ENCODE results near the gene HTR1D.
"Not testable (repeated sequence)": the region's sequence is repeated elsewhere in the genome, so short reads cannot be mapped to it uniquely, and the experiment has no call there.

Gene HTR1D

DNA sequence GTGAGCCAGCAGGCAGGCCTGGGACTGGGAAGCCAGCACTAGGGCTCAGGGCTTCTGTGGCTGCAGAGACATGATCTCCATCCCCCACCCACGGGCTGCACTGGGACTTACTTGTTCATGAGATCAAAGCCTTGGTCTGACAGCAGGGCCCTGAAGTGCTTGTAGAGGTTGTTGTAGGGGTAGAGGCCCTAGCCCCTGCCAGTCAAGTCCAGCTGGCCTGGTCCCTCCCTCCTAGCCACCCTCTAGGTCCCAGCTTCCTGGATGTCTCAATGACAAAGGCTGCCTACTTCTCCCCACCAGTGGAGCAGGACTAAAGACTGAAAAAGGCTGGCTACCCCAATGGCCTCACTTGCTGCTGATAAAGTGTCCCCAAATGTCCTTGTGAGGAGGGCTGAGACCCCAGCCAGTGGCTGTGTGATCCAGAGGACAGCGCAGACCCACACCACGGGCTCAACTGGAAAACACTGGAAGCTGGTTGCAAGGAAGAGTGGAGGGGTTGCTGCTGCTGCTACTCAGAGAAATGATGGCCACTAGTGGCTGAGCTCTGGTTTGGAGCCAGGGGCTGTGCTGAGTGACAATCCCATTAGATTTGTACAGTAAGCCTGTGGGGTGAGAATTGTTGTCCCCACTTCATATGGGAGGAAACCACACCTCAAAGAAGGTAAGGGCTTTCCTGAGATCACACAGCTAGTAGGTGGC is 1.4 kb downstream of the HTR1D start:
- Histone ChIP-seq H3K4me3 (ENCODE audit: low read length) (no peak overlapping the region), H3K4me1 (ENCODE audit: control insufficient read depth, insufficient read depth, low read length) (peaks cover 5% of the 10 kb centered on the region), H3K27me3 (ENCODE audit: control insufficient read depth, insufficient read depth, low read length) (peaks cover 55% of the 10 kb centered on the region), H3K9me3 (ENCODE audit: control insufficient read depth, low read length) (no peaks in the 10 kb centered on the region), H3K9ac (ENCODE audit: low read length) (no peak overlapping the region), H3K36me3 (ENCODE audit: control insufficient read depth, insufficient read depth, low read length) (no peaks in the 10 kb centered on the region)

DNA sequence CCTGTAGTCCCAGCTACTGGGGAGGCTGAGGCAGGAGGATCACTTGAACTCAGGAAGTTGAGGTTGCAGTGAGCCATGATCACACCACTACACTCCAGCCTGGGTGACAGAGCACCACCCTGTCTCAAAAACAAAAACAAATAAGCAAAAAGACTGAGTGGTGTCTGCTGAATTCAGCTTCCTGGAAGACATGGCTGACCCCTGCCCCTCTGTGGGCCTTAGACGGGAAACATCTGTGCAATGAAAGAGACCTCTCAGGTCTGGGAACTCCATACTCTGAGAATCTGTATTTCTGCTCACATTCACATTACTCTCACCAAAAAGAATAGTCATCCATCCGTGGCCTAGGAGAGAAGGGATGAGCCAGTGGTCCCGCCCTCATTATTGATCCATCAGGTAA is 2.0 kb downstream of the HTR1D start:
- H3K27me3 ChIP-seq (ENCODE audit: control insufficient read depth, insufficient read depth, low read length): peaks cover 61% of the 10 kb centered on the region
- no peaks in the 10 kb centered on the region for H3K36me3 ChIP-seq (ENCODE audit: control insufficient read depth, insufficient read depth, low read length)

DNA sequence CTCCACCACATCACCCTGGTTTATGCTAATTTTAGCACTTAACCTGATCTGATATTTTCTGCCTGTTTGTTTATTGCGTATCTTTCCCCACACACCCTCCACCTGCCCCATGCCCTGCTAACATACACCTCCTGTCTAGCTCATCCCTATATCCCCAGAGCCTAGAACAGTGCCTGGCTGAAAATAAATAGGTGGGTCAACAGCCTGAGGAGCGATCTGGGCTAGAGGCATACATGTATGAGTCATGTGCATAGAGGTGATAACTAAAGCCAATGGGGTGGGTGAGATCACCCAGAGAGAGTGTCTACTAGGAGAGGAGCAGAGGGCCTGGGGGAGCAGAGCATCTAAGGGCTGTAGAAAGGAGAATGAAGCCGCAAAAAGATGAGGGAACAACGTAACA is 2.7 kb downstream of the HTR1D start:
- Histone ChIP-seq H3K27me3 (ENCODE audit: control insufficient read depth, insufficient read depth, low read length) (peaks cover 62% of the 10 kb centered on the region), H3K4me1 (ENCODE audit: control insufficient read depth, insufficient read depth, low read length) (peaks cover 5% of the 10 kb centered on the region), H3K9ac (ENCODE audit: low read length) (no peak overlapping the region), H3K36me3 (ENCODE audit: control insufficient read depth, insufficient read depth, low read length) (no peaks in the 10 kb centered on the region), H3K9me3 (ENCODE audit: control insufficient read depth, low read length) (no peaks in the 10 kb centered on the region), H3K4me3 (ENCODE audit: low read length) (no peak overlapping the region)

More for the DNA sequence above, 2.0 kb downstream of the HTR1D start:
- Histone ChIP-seq H3K9me3 (ENCODE audit: control insufficient read depth, low read length) (no peaks in the 10 kb centered on the region), H3K4me1 (ENCODE audit: control insufficient read depth, insufficient read depth, low read length) (peaks cover 5% of the 10 kb centered on the region), H3K9ac (ENCODE audit: low read length) (no peak overlapping the region), H3K4me3 (ENCODE audit: low read length) (no peak overlapping the region)

DNA sequence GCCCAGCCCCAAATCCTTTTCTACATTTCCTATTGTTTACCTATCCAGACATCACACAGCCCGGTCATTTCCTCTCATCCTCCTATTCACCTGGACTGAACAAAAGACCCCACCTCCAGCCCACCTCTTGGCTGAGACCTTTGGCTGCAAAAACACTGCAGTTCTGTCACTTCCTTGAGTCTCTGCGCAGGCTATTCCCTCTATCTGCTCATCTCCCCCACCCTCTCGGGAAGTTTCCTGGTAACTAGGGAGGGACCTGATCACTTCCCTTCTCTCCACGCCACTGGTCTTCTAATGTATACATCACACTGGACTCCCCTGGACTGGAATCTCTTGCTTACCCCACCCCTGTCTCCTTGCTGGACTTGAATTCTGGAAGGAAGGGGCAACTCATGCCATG is 5.3 kb downstream of the HTR1D start:
- Histone ChIP-seq H3K27me3 (ENCODE audit: control insufficient read depth, insufficient read depth, low read length) (peaks cover 44% of the 10 kb centered on the region), H3K4me3 (ENCODE audit: low read length) (no peak overlapping the region), H3K36me3 (ENCODE audit: control insufficient read depth, insufficient read depth, low read length) (no peaks in the 10 kb centered on the region), H3K9me3 (ENCODE audit: control insufficient read depth, low read length) (no peaks in the 10 kb centered on the region), H3K4me1 (ENCODE audit: control insufficient read depth, insufficient read depth, low read length) (peaks cover 5% of the 10 kb centered on the region), H3K9ac (ENCODE audit: low read length) (no peak overlapping the region)

DNA sequence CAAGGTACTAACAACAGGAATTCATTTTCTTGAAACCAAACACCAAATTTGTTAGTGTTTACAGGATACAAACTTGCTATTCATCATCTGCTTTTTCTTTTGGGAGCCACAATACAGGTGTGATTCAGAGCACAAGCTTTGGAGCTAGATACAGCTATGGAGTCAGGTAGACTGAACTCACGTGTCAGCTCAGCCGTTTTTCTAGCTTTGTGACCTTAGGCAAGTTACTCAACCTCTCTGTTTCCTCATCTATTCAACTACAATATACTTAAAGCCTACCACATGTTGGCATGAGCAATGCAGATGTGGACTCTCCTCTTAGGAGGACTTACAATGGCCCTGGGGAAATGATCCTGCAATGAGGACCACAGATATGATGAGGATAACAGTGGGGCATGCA is 6.3 kb downstream of the HTR1D start:
- H3K4me3 ChIP-seq (ENCODE audit: low read length): no peak overlapping the region
- H3K9me3 ChIP-seq (ENCODE audit: control insufficient read depth, low read length): no peaks in the 10 kb centered on the region
- no peaks in the 10 kb centered on the region for H3K4me1 ChIP-seq (ENCODE audit: control insufficient read depth, insufficient read depth, low read length)
- no peak overlapping the region for H3K9ac ChIP-seq (ENCODE audit: low read length)
- H3K36me3 ChIP-seq (ENCODE audit: control insufficient read depth, insufficient read depth, low read length): no peaks in the 10 kb centered on the region
- H3K27me3 ChIP-seq (ENCODE audit: control insufficient read depth, insufficient read depth, low read length): peaks cover 34% of the 10 kb centered on the region

DNA sequence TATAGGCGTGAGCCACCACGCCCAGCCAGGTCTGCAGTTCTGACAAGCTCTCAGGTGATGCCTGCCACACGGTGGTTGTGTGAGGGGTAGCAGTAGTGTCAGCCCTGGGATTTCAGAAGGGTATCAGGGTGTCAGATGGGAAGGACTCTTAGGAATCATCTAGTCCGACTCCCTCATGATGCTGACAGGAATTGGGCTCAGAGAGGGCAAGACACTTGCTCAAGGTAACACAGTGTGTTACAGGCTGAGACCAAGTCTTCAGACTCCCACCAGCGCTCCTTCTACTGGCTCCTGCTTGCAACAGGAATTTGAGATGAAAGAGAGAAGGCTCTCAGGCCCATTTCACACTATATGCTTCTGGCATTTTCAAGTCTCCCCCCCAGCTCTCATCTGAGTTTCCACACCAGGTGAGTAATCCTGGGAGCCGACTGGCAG is 6.9 kb downstream of the HTR1D start:
- no peak overlapping the region for H3K4me3 ChIP-seq (ENCODE audit: low read length)
- H3K9ac ChIP-seq (ENCODE audit: low read length): no peak overlapping the region
- no peaks in the 10 kb centered on the region for H3K9me3 ChIP-seq (ENCODE audit: control insufficient read depth, low read length)
- H3K4me1 ChIP-seq (ENCODE audit: control insufficient read depth, insufficient read depth, low read length): no peaks in the 10 kb centered on the region
- H3K27me3 ChIP-seq (ENCODE audit: control insufficient read depth, insufficient read depth, low read length): peaks cover 28% of the 10 kb centered on the region
- no peaks in the 10 kb centered on the region for H3K36me3 ChIP-seq (ENCODE audit: control insufficient read depth, insufficient read depth, low read length)

DNA sequence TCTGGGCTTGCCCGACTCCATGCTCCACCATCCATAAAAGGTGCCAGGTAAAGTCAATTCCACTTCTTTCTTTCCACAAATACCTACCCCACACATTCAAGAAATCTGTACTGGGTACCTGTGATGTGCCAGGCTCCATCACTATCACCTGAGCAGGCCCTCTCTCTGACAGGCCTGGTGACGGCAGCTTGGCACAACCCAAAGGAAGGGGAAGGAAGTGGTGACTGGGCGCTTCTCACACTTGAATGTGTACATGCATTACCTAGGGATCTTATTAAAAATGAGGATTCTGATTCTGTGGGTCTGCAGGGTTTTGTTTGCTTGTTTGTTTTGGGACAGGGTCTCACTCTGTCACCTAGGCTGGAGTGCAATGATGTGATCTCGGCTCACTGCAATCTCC is 7.5 kb downstream of the HTR1D start:
- H3K27me3 ChIP-seq (ENCODE audit: control insufficient read depth, insufficient read depth, low read length): peaks cover 23% of the 10 kb centered on the region
- H3K4me1 ChIP-seq (ENCODE audit: control insufficient read depth, insufficient read depth, low read length): no peaks in the 10 kb centered on the region
- no peak overlapping the region for H3K4me3 ChIP-seq (ENCODE audit: low read length)
- no peaks in the 10 kb centered on the region for H3K9me3 ChIP-seq (ENCODE audit: control insufficient read depth, low read length)
- no peaks in the 10 kb centered on the region for H3K36me3 ChIP-seq (ENCODE audit: control insufficient read depth, insufficient read depth, low read length)
- no peak overlapping the region for H3K9ac ChIP-seq (ENCODE audit: low read length)

DNA sequence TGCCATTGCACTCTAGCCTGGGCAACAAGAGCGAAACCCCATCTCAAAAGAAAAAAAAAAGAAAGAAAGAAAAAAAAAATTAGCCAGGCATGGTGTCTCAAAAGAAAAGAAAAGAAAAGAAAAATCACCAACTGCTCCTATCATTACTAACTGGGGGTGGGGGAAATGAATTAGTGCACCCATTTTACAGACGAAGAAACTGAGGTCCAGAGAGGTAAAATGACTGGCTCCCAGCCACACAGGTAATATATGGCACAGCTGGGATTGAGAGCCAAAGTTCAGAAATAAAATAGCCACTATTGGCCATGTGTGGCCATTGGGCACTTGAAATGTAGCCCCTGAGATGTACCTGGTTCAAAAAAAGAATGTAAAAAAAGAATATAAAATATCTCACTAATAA is 8.8 kb downstream of the HTR1D start:
- no peak overlapping the region for H3K4me3 ChIP-seq (ENCODE audit: low read length)
- H3K4me1 ChIP-seq (ENCODE audit: control insufficient read depth, insufficient read depth, low read length): no peaks in the 10 kb centered on the region
- no peaks in the 10 kb centered on the region for H3K9me3 ChIP-seq (ENCODE audit: control insufficient read depth, low read length)
- H3K36me3 ChIP-seq (ENCODE audit: control insufficient read depth, insufficient read depth, low read length): no peaks in the 10 kb centered on the region
- peaks cover 20% of the 10 kb centered on the region for H3K27me3 ChIP-seq (ENCODE audit: control insufficient read depth, insufficient read depth, low read length)
- no peak overlapping the region for H3K9ac ChIP-seq (ENCODE audit: low read length)

DNA sequence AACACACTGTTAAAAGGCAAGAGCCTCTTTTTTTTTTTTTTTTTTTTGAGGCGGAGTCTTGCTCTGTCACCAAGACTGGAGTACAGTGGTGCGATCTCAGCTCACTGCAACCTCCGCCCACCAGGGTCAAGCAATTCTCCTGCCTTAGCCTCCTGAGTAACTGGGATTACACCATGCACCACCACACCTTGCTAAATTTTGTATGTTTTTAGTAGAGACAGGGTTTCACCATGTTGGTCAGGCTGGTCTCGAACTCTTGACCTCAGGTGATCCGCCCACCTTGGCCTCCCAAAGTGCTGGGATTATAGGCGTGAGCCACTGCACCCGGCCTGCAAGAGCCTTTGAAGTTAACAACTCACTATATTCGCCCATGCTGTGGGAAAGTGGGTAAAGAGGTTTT is 9.6 kb downstream of the HTR1D start:
- not testable (repeated sequence) for H3K4me1 ChIP-seq (ENCODE audit: control insufficient read depth, insufficient read depth, low read length); H3K9ac ChIP-seq (ENCODE audit: low read length); H3K9me3 ChIP-seq (ENCODE audit: control insufficient read depth, low read length); H3K36me3 ChIP-seq (ENCODE audit: control insufficient read depth, insufficient read depth, low read length); H3K4me3 ChIP-seq (ENCODE audit: low read length)
- H3K27me3 ChIP-seq (ENCODE audit: control insufficient read depth, insufficient read depth, low read length): peaks cover 20% of the 10 kb centered on the region

DNA sequence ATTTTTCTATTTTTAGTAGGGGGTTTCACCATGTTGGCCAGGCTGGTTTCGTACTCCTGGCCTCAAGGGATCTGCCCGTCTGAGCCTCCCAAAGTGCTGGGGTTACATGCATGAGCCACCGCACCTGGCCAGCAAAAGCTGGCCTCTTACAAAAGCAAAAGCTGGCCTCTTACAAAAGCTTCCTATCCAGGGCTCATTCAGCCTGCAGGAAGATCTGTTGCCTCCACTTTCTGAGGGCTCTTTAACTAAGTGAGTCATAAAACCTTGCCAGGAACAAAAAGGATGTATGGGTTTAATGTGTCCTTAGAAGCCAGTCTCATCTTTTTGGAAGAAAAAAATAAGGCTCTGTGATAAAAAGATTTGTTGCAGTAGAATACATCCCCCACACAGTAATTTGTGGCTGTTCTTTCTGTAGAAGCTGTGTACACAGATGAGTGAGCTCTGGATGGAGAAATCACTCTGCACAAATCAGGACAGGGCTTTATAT is 15.0 kb downstream of the HTR1D start:
- no peak overlapping the region for H3K4me3 ChIP-seq (ENCODE audit: low read length)
- H3K9me3 ChIP-seq (ENCODE audit: control insufficient read depth, low read length): no peaks in the 10 kb centered on the region
- no peaks in the 10 kb centered on the region for H3K36me3 ChIP-seq (ENCODE audit: control insufficient read depth, insufficient read depth, low read length)
- H3K9ac ChIP-seq (ENCODE audit: low read length): no peak overlapping the region
- H3K4me1 ChIP-seq (ENCODE audit: control insufficient read depth, insufficient read depth, low read length): no peaks in the 10 kb centered on the region
- no peaks in the 10 kb centered on the region for H3K27me3 ChIP-seq (ENCODE audit: control insufficient read depth, insufficient read depth, low read length)

DNA sequence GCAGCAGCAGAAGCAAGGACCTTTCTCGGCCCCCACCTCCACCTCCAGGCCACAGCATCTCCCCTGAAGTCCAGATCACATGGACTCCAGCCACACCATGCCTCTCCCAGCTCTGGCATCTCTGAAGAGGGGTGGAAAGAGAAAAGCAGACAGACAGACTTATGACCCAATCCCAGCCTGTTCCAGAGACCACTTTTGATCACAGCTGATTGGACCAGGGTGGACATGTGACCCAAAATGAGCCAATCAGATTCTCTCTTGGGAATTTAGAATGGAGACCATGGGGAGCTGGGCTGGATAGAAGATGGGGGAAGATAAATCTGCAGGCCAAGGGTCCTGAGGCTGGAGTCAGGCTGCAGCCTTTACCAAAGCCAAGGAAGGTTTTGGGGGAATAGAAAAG is 16.4 kb downstream of the HTR1D start:
- no peak overlapping the region for H3K4me3 ChIP-seq (ENCODE audit: low read length)
- H3K36me3 ChIP-seq (ENCODE audit: control insufficient read depth, insufficient read depth, low read length): no peaks in the 10 kb centered on the region
- no peaks in the 10 kb centered on the region for H3K27me3 ChIP-seq (ENCODE audit: control insufficient read depth, insufficient read depth, low read length)
- H3K4me1 ChIP-seq (ENCODE audit: control insufficient read depth, insufficient read depth, low read length): no peaks in the 10 kb centered on the region
- H3K9me3 ChIP-seq (ENCODE audit: control insufficient read depth, low read length): no peaks in the 10 kb centered on the region
- H3K9ac ChIP-seq (ENCODE audit: low read length): no peak overlapping the region

DNA sequence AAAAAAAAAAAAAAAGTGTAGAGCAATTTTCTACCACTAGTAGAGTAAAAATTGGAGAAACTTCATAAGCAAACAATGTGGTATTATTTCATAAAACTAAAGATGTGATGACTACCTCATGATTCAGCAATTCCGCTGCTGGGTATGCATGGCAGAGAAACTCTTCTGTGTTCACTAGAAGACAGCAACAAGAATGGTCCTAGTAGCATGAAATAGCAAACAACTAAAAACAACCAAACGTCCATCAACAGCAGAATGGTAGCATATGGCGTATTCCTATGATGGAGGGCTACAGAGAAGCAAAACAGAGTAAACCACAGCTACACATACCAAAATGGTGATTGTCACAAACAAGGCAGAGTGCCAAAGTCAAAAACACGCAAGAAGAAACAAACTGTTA is 18.9 kb downstream of the HTR1D start:
- Histone ChIP-seq H3K36me3 (ENCODE audit: control insufficient read depth, insufficient read depth, low read length) (no peaks in the 10 kb centered on the region), H3K4me3 (ENCODE audit: low read length) (no peak overlapping the region), H3K27me3 (ENCODE audit: control insufficient read depth, insufficient read depth, low read length) (no peaks in the 10 kb centered on the region), H3K9me3 (ENCODE audit: control insufficient read depth, low read length) (no peaks in the 10 kb centered on the region), H3K4me1 (ENCODE audit: control insufficient read depth, insufficient read depth, low read length) (no peaks in the 10 kb centered on the region), H3K9ac (ENCODE audit: low read length) (no peak overlapping the region)

Measured in mucosa of stomach (tissue), 1 donor.